Keratinocyte (primary cell): ENCODE data around the gene IGFBP5.

ENCODE experiments used
- CTCF ChIP-seq, 3 experiments: IDR thresholded peaks in 1 of 3; conservative IDR thresholded peaks in 1 of 3; optimal IDR thresholded peaks in 1 of 3; 2 replicates in 2 of 3; 3 replicates in 1 of 3; pipeline versions ENCODE3 to v1.5.1; 2011; ENCODE audit warnings: low read length in 3 of 3, mild to moderate bottlenecking in 3 of 3, moderate library complexity in 2 of 3, control low read depth in 1 of 3, inconsistent platforms in 1 of 3; ENCODE audit not compliant: insufficient read depth in 2 of 3; ENCODE audit errors: extremely low read depth in 1 of 3
- EZH2 ChIP-seq: IDR thresholded peaks from one replicate; pipeline ENCODE4 v1.6.1; 2012; ENCODE audit warnings: inconsistent platforms, mild to moderate bottlenecking, low read length, moderate library complexity

GRCh38 chr2:216695401-216695821 is at the start of gene IGFBP5:
- TF ChIP-seq CTCF (optimal IDR thresholded peaks at IDR 0.05 in 1 of 3, IDR thresholded peaks at IDR 0.05 in 1 of 3, conservative IDR thresholded peaks at IDR 0.05 in 1 of 3; ENCODE audit: extremely low read depth in 1 of 3, insufficient read depth in 2 of 3, low read length in 3 of 3) (no peak), EZH2 (no peak)
